ENCODE measurements around the gene TEX29. TPM values are rescaled to one million over a fixed set of nuclear protein-coding genes. Genes with fewer than 3 reads are reported as not detected.

The TEX29 gene
- total and polyA plus RNA-seq, 10 of the 15 experiments (the other 5 are each of a cell fraction or from before 2014, with no cell fraction given): 0.14 to 0.30 (median 0.22) TPM; not detected in 7

DNA sequence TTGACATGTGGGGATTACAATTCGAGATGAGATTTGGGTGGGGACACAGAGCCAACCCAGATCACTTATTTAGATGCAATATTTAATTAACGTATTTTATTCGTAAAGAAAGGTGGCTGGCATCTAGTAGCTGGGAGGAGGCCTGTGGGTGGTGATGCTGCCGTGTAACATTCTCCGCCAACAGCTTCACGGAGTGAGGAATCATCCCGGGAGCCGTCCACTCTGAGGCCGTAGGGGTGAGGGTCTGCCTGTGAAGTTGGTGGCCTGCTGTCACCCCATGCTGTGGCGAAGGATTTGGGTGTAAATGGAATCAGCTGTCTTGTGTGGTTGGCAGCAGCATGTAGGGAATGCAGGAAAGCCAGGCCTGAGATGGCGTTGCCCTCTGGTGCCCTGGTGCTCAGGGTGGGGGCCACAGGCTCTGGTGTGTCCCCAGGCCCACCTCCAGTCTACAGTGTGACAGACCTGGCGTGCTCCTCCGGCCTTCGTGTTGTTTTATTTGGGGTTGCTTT lies 3.3 kb upstream of the TEX29 start:
- intact Hi-C loops (cut with micrococcal nuclease; ENCODE audit: unreplicated experiment) (no loop called here), in situ Hi-C loops (cut with MboI) (no loop called here)
- SMC1A ChIA-PET (ENCODE audit: uncharacterized antibody, unreplicated experiment): no interaction called here
- POLR2A ChIA-PET: no interaction called here
- WGBS (ENCODE audit: insufficient coverage, insufficient replicate concordance, low lambda C conversion rate, missing lambda C conversion rate): 96% methylated on average over 14 of the region's 14 CpGs
- H2AFZ ChIP-seq (ENCODE audit: control insufficient read depth, low read depth, low read length): no peak overlapping the region
- no peaks in the 10 kb centered on the region for H3K79me2 ChIP-seq (ENCODE audit: control insufficient read depth, insufficient read depth, low read length)
- ATAC-seq: no peak
- TF ChIP-seq ZNF24 (IDR thresholded peaks at IDR 0.05) (no peak), PAX8 (IDR thresholded peaks at IDR 0.05) (no peak), SMAD1 (IDR thresholded peaks at IDR 0.05; ENCODE audit: low read depth, partially characterized antibody) (no peak), BHLHE40 (IDR thresholded peaks at IDR 0.05; ENCODE audit: borderline replicate concordance in 1 of 2, low read depth in 2 of 2, low read length in 1 of 2) (no peak), STAT1 (conservative IDR thresholded peaks at IDR 0.05) (no peak), RAD51 (IDR thresholded peaks at IDR 0.05) (no peak), ZNF207 (IDR thresholded peaks at IDR 0.05; ENCODE audit: borderline replicate concordance) (no peak), GATAD2B (conservative IDR thresholded peaks at IDR 0.05; ENCODE audit: low read depth) (no peak), MTA2 (IDR thresholded peaks at IDR 0.05; ENCODE audit: low read depth) (no peak), RFX5 (IDR thresholded peaks at IDR 0.05; ENCODE audit: low read depth, low read length) (no peak), POLR2AphosphoS2 (IDR thresholded peaks at IDR 0.05; ENCODE audit: low read depth, low read length) (no peak), ZZZ3 (IDR thresholded peaks at IDR 0.05; ENCODE audit: control insufficient read depth, insufficient read length, low read depth) (no peak), SRF (IDR thresholded peaks at IDR 0.05; ENCODE audit: low read depth in 2 of 2, low read length in 2 of 2) (no peak), RUNX3 (IDR thresholded peaks at IDR 0.05; ENCODE audit: low read length) (no peak), ZNF384 (IDR thresholded peaks at IDR 0.05; ENCODE audit: borderline replicate concordance, low read depth, low read length) (no peak), CBX5 (IDR thresholded peaks at IDR 0.05; ENCODE audit: low read depth) (no peak), SUPT20H (IDR thresholded peaks at IDR 0.05; ENCODE audit: borderline replicate concordance, control insufficient read depth, low read depth, low read length) (no peak)
- TF ChIP-seq, protein P1, sequence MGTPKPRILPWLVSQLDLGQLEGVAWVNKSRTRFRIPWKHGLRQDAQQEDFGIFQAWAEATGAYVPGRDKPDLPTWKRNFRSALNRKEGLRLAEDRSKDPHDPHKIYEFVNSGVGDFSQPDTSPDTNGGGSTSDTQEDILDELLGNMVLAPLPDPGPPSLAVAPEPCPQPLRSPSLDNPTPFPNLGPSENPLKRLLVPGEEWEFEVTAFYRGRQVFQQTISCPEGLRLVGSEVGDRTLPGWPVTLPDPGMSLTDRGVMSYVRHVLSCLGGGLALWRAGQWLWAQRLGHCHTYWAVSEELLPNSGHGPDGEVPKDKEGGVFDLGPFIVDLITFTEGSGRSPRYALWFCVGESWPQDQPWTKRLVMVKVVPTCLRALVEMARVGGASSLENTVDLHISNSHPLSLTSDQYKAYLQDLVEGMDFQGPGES (IDR thresholded peaks at IDR 0.05): no peak
- TF ChIP-seq, protein P2, sequence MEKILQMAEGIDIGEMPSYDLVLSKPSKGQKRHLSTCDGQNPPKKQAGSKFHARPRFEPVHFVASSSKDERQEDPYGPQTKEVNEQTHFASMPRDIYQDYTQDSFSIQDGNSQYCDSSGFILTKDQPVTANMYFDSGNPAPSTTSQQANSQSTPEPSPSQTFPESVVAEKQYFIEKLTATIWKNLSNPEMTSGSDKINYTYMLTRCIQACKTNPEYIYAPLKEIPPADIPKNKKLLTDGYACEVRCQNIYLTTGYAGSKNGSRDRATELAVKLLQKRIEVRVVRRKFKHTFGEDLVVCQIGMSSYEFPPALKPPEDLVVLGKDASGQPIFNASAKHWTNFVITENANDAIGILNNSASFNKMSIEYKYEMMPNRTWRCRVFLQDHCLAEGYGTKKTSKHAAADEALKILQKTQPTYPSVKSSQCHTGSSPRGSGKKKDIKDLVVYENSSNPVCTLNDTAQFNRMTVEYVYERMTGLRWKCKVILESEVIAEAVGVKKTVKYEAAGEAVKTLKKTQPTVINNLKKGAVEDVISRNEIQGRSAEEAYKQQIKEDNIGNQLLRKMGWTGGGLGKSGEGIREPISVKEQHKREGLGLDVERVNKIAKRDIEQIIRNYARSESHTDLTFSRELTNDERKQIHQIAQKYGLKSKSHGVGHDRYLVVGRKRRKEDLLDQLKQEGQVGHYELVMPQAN (conservative IDR thresholded peaks at IDR 0.05): no peak
- TF ChIP-seq, protein P3, sequence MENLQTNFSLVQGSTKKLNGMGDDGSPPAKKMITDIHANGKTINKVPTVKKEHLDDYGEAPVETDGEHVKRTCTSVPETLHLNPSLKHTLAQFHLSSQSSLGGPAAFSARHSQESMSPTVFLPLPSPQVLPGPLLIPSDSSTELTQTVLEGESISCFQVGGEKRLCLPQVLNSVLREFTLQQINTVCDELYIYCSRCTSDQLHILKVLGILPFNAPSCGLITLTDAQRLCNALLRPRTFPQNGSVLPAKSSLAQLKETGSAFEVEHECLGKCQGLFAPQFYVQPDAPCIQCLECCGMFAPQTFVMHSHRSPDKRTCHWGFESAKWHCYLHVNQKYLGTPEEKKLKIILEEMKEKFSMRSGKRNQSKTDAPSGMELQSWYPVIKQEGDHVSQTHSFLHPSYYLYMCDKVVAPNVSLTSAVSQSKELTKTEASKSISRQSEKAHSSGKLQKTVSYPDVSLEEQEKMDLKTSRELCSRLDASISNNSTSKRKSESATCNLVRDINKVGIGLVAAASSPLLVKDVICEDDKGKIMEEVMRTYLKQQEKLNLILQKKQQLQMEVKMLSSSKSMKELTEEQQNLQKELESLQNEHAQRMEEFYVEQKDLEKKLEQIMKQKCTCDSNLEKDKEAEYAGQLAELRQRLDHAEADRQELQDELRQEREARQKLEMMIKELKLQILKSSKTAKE (IDR thresholded peaks at IDR 0.05; ENCODE audit: low read depth, poor library complexity, severe bottlenecking): no peak
- DNase-seq (ENCODE audit: low read depth, low spot score): no peak
- no peak overlapping the region for H3K27ac ChIP-seq (ENCODE audit: control insufficient read depth, insufficient read depth)
- RAD21 ChIA-PET (ENCODE audit: unreplicated experiment): no interaction called here
- peaks cover 0 to 4% of the 10 kb centered on the region in 2 experiments; a peak in 3 of 4 replicates for H3K36me3 ChIP-seq (ENCODE audit: control insufficient read depth in 2 of 2, insufficient read depth in 2 of 2, low read length in 1 of 2)
- no peaks in the 10 kb centered on the region for H4K20me1 ChIP-seq (ENCODE audit: control insufficient read depth, insufficient read depth)
- CTCF ChIA-PET: no interaction called here
- no peaks in the 10 kb centered on the region for H3K9me3 ChIP-seq (replicated peaks; ENCODE audit: control insufficient read depth, insufficient read depth, low read length)
- no peak overlapping the region for H3K9ac ChIP-seq (ENCODE audit: control insufficient read depth, insufficient read depth, low read length)
- FAIRE-seq: no peak
- no peak overlapping the region for H3K4me3 ChIP-seq
- H3K4me1 ChIP-seq (ENCODE audit: control insufficient read depth, insufficient read depth, low read length): no peaks in the 10 kb centered on the region
- no TSS peak for BruUV-seq (replicated peaks)
- no peak overlapping the region for H3K4me2 ChIP-seq (ENCODE audit: control insufficient read depth, insufficient read depth)
- H3K27me3 ChIP-seq (replicated peaks in 1 of 2; ENCODE audit: control insufficient read depth in 2 of 2, insufficient read depth in 2 of 2, low read length in 1 of 2): no peaks in the 10 kb centered on the region

Data from GM12878 (cell line).